ENCODE measurements around the gene DEPDC5. TPM values are rescaled to one million over a fixed set of nuclear protein-coding genes. Genes with fewer than 3 reads are reported as not detected.

Gene DEPDC5
- total RNA-seq, 4 donors from 2014 or later: 25.9 to 86.4 (median 45.6) TPM

DNA sequence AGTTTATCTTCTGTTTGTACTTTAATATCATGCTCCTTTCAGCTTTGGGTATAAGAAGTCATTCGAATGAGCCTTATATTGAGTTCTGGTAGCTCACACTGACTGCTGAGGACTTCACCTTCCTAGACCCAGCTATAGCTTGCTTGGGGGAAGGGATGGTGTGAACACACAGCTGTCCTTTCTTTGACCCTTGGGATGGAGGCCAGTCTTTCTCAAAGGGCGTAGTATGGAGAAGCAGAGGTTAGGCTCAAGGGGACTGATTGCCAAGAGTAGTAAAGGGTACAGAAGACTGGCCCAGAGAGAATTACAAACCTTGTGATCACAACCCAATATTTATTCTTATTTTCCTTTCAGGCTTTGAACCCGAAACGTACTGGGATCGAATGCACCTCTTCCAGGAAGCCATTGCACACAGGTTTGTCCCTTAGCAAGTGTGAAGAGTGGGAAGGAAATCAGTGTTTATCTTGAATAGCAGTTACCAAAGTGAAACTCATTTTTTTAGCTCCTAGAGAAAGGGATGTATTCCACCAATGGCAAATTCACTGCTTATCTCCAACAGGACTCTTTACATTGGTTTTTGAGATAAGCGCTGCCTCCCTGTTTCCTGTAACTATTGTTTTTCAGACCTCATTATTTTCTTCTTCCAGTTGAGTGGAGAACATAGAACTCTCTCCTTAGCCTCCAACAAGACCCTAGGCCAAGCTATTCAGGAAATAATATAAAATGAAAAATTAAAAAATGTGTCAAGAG, 147.7 kb downstream of the DEPDC5 start:
- no peak for TF ChIP-seq POLR2A (IDR thresholded peaks at IDR 0.05)
- TF ChIP-seq, protein P1, sequence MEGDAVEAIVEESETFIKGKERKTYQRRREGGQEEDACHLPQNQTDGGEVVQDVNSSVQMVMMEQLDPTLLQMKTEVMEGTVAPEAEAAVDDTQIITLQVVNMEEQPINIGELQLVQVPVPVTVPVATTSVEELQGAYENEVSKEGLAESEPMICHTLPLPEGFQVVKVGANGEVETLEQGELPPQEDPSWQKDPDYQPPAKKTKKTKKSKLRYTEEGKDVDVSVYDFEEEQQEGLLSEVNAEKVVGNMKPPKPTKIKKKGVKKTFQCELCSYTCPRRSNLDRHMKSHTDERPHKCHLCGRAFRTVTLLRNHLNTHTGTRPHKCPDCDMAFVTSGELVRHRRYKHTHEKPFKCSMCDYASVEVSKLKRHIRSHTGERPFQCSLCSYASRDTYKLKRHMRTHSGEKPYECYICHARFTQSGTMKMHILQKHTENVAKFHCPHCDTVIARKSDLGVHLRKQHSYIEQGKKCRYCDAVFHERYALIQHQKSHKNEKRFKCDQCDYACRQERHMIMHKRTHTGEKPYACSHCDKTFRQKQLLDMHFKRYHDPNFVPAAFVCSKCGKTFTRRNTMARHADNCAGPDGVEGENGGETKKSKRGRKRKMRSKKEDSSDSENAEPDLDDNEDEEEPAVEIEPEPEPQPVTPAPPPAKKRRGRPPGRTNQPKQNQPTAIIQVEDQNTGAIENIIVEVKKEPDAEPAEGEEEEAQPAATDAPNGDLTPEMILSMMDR (IDR thresholded peaks at IDR 0.05): no peak
- TF ChIP-seq EP300 (IDR thresholded peaks at IDR 0.05; ENCODE audit: low read depth): no peak
- TF ChIP-seq POLR2AphosphoS5 (IDR thresholded peaks at IDR 0.05): no peak
- H3K36me3 ChIP-seq: peaks cover 0 to 45% (median 6%) of the 10 kb centered on the region in 4 donors
- no peaks in the 10 kb centered on the region for H3K9me3 ChIP-seq
- no peaks in the 10 kb centered on the region for H3K27me3 ChIP-seq
- no peak for DNase-seq
- H3K4me3 ChIP-seq: no peak overlapping the region
- WGBS, 2 donors (ENCODE audit: low coverage in 1 of 2): 88 to 89% methylated on average over 6 of the region's 6 CpGs
- intact Hi-C loops (cut with DNase I; ENCODE audit: low total_unique reads): no loop called here
- in situ Hi-C loops (cut with MboI; ENCODE audit: low pct_ligation_motif_present in 1 of 4, low pct_unique_long_range_greater_than_20kb in 1 of 4, low sequenced_read_pairs in 3 of 4): no loop called here
- H3K27ac ChIP-seq: no peak overlapping the region
- no peaks in the 10 kb centered on the region for H3K4me1 ChIP-seq

DNA sequence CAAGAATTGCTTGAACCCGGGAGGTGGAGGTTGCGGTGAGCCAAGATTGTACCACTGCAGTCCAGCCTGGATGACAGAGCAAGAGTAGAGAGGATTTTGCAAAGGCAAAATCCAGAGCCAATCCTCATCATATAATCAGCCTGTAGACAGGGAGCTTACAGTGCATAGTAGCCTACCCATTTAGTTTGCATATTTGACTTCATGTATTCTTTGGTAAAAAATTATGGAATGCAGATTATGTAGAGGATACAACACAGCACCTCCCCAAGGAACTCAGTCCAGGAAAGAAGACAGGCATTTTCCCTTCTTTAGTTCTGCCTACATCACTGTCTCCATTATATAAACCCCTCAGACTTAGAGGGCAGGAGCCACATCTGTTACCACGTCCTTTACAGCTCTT, 150.8 kb downstream of the DEPDC5 start:
- no peak for DNase-seq
- no peak overlapping the region for H3K27ac ChIP-seq
- no peaks in the 10 kb centered on the region for H3K27me3 ChIP-seq
- in situ Hi-C loops (cut with MboI; ENCODE audit: low pct_ligation_motif_present in 1 of 4, low pct_unique_long_range_greater_than_20kb in 1 of 4, low sequenced_read_pairs in 3 of 4) (no loop called here), intact Hi-C loops (cut with DNase I; ENCODE audit: low total_unique reads) (no loop called here)
- H3K9me3 ChIP-seq: no peaks in the 10 kb centered on the region
- no peak overlapping the region for H3K4me3 ChIP-seq
- no peaks in the 10 kb centered on the region for H3K4me1 ChIP-seq
- H3K36me3 ChIP-seq: peaks cover 0 to 19% (median 5%) of the 10 kb centered on the region in 4 donors
- no peak for TF ChIP-seq POLR2A (IDR thresholded peaks at IDR 0.05)
- no peak for TF ChIP-seq EP300 (IDR thresholded peaks at IDR 0.05; ENCODE audit: low read depth)
- TF ChIP-seq, protein P1 (IDR thresholded peaks at IDR 0.05): no peak
- TF ChIP-seq POLR2AphosphoS5 (IDR thresholded peaks at IDR 0.05): no peak
- WGBS, 2 donors (ENCODE audit: low coverage in 1 of 2): 96 to 100% methylated on average over 3 of the region's 3 CpGs

DNA sequence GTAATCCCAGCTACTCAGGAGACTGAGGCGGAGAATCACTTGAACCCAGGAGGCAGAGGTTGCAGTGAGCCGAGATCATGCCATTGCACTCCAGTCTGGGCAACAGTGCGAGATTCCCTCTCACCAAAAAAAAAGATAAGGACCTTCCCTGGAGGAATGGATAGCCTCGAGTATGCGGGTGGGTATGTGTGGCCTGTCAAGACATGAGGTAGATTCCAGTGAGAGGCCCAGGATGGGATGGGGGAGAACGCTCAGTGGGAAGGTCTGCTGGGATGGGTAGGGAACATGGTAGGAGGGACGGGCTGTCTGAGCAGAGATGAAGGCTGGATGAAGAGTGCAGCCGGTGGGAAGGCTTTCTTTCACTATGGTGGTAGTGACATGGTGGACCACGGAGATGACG, 151.5 kb downstream of the DEPDC5 start:
- intact Hi-C loops (cut with DNase I; ENCODE audit: low total_unique reads): no loop called here
- Histone ChIP-seq H3K4me3 (no peak overlapping the region), H3K27ac (no peak overlapping the region), H3K36me3 (peaks cover 0 to 19% (median 4%) of the 10 kb centered on the region in 4 donors), H3K9me3 (no peaks in the 10 kb centered on the region), H3K27me3 (no peaks in the 10 kb centered on the region), H3K4me1 (no peaks in the 10 kb centered on the region)
- DNase-seq: no peak
- WGBS, 2 donors (ENCODE audit: low coverage in 1 of 2): 94 to 98% methylated on average over 9 to 10 of the region's 10 CpGs
- TF ChIP-seq EP300 (IDR thresholded peaks at IDR 0.05; ENCODE audit: low read depth) (no peak), POLR2A (IDR thresholded peaks at IDR 0.05) (no peak), POLR2AphosphoS5 (IDR thresholded peaks at IDR 0.05) (no peak)
- TF ChIP-seq, protein P1 (IDR thresholded peaks at IDR 0.05): no peak
- in situ Hi-C loops (cut with MboI; ENCODE audit: low pct_ligation_motif_present in 1 of 4, low pct_unique_long_range_greater_than_20kb in 1 of 4, low sequenced_read_pairs in 3 of 4): no loop called here

DNA sequence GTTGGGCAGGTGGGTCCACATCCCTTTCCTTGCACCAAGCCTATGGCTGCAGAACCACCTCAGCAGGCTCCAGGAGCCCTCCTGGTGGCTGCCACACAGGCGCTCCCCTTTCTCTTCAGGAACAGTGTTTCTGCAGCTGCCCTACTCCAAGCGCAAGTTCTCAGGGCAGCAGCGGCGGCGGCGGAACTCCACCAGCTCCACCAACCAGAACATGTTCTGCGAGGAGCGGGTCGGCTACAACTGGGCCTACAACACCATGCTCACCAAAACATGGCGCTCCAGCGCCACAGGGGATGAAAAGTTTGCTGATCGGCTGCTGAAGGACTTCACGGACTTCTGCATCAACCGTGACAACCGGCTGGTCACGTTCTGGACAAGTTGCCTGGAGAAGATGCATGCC, 152.3 kb downstream of the DEPDC5 start:
- in situ Hi-C loops (cut with MboI; ENCODE audit: low pct_ligation_motif_present in 1 of 4, low pct_unique_long_range_greater_than_20kb in 1 of 4, low sequenced_read_pairs in 3 of 4): no loop called here
- H3K4me3 ChIP-seq: no peak overlapping the region
- DNase-seq: no peak
- intact Hi-C loops (cut with DNase I; ENCODE audit: low total_unique reads): no loop called here
- TF ChIP-seq EP300 (IDR thresholded peaks at IDR 0.05; ENCODE audit: low read depth): no peak
- TF ChIP-seq POLR2A (IDR thresholded peaks at IDR 0.05): no peak
- no peak for TF ChIP-seq POLR2AphosphoS5 (IDR thresholded peaks at IDR 0.05)
- TF ChIP-seq, protein P1 (IDR thresholded peaks at IDR 0.05): no peak
- no peaks in the 10 kb centered on the region for H3K9me3 ChIP-seq
- H3K27me3 ChIP-seq: no peaks in the 10 kb centered on the region
- 97% methylated on average over 16 of the region's 16 CpGs; no CpG with 5 or more reads in 1 of the 2 donors for WGBS, 2 donors (ENCODE audit: low coverage in 1 of 2)
- H3K36me3 ChIP-seq: peaks cover 0 to 19% (median 4%) of the 10 kb centered on the region in 4 donors
- H3K27ac ChIP-seq: no peak overlapping the region
- peaks cover 0 to 1% (median 0%) of the 10 kb centered on the region in 4 donors for H3K4me1 ChIP-seq

Data from transverse colon (tissue), 4 donors.